ENCODE data around the gene PRDM16.

PRDM16 gene

GRCh38 chr1:3485016-3485415 lies 416.0 kb downstream of the PRDM16 start:
- no peak overlapping the region for H3K9ac ChIP-seq (ENCODE audit: low read length)
- H3K4me3 ChIP-seq (ENCODE audit: low read length): no peak overlapping the region
- no peaks in the 10 kb centered on the region for H3K27me3 ChIP-seq (ENCODE audit: control insufficient read depth, insufficient read depth, low read length)
- no peaks in the 10 kb centered on the region for H3K9me3 ChIP-seq (ENCODE audit: control insufficient read depth, low read length)
- no peaks in the 10 kb centered on the region for H3K36me3 ChIP-seq (ENCODE audit: control insufficient read depth, insufficient read depth, low read length)
- peaks cover 33% of the 10 kb centered on the region for H3K4me1 ChIP-seq (ENCODE audit: control insufficient read depth, insufficient read depth, low read length)
